ENCODE measurements around the gene GPR35. TPM values are rescaled to one million over a fixed set of nuclear protein-coding genes. Genes with fewer than 3 reads are reported as not detected.

Gene GPR35
- polyA plus RNA-seq, 1 of the 3 experiments (the other 2 are of a cell fraction) = 1.2 TPM

GRCh38 chr2:240670402-240670801, 45.1 kb downstream of the GPR35 start:
- Histone ChIP-seq H3K36me3 (replicated peaks in 1 of 2; ENCODE audit: control insufficient read depth in 1 of 2, insufficient read depth in 2 of 2, low read length in 1 of 2) (no peaks in the 10 kb centered on the region), H3K27ac (ENCODE audit: low read depth in 2 of 2, low read length in 1 of 2) (no peak overlapping the region), H3K4me3 (ENCODE audit: low read depth in 2 of 2, low read length in 1 of 2) (no peak overlapping the region), H3K9ac (no peak overlapping the region), H3K79me2 (ENCODE audit: insufficient read depth) (no peaks in the 10 kb centered on the region), H3K4me2 (no peak overlapping the region), H3F3A (replicated peaks; ENCODE audit: insufficient read depth) (no peaks in the 10 kb centered on the region), H4K20me1 (ENCODE audit: insufficient read depth) (no peaks in the 10 kb centered on the region), H3K4me1 (ENCODE audit: control insufficient read depth in 1 of 2, insufficient read depth in 2 of 2, low read depth in 1 of 2, low read length in 1 of 2) (peaks cover 0 to 2% of the 10 kb centered on the region in 2 experiments; a peak in 1 of 4 replicates), H2AFZ (ENCODE audit: low read depth) (no peak overlapping the region), H3K9me2 (no peaks in the 10 kb centered on the region), H3K27me3 (ENCODE audit: insufficient read depth) (no peaks in the 10 kb centered on the region; the same call in 1 of the 2 replicates), H3K9me3 (no peaks in the 10 kb centered on the region)
- DNase-seq = no peak
- no peak for TF ChIP-seq CHD2 (IDR thresholded peaks at IDR 0.05; ENCODE audit: low read length, partially characterized antibody)
- no peak for TF ChIP-seq IRF3 (IDR thresholded peaks at IDR 0.05; ENCODE audit: low read depth, low read length)
- TF ChIP-seq FOSL2 (IDR thresholded peaks at IDR 0.05; ENCODE audit: borderline replicate concordance, low read depth) = no peak
- TF ChIP-seq TEAD4 (IDR thresholded peaks at IDR 0.05; ENCODE audit: borderline replicate concordance, insufficient read depth) = no peak
- TF ChIP-seq MEF2A (IDR thresholded peaks at IDR 0.05; ENCODE audit: borderline replicate concordance, low read depth) = no peak
- TF ChIP-seq GATA2 (CRISPR knock-in tag; IDR thresholded peaks at IDR 0.05) = no peak
- TF ChIP-seq SMC3 (IDR thresholded peaks at IDR 0.05; ENCODE audit: low read depth, low read length) = no peak
- no peak for TF ChIP-seq NFIC (IDR thresholded peaks at IDR 0.05; ENCODE audit: borderline replicate concordance)
- TF ChIP-seq RCOR1 (IDR thresholded peaks at IDR 0.05; ENCODE audit: low read length) = no peak
- no peak for TF ChIP-seq JUND (IDR thresholded peaks at IDR 0.05)
- TF ChIP-seq GABPA (IDR thresholded peaks at IDR 0.05; ENCODE audit: low read depth) = no peak
- TF ChIP-seq RFX5 (IDR thresholded peaks at IDR 0.05; ENCODE audit: low read length) = no peak
- no peak for TF ChIP-seq ELF1 (IDR thresholded peaks at IDR 0.05)
- TF ChIP-seq RAD21 (IDR thresholded peaks at IDR 0.05; ENCODE audit: low read length) = no peak
- TF ChIP-seq CTCF (IDR thresholded peaks at IDR 0.05) = no peak
- TF ChIP-seq EP300 (IDR thresholded peaks at IDR 0.05; ENCODE audit: borderline replicate concordance in 1 of 2, low read depth in 1 of 2, low read length in 1 of 2) = no peak
- TF ChIP-seq SIN3A (IDR thresholded peaks at IDR 0.05; ENCODE audit: borderline replicate concordance, low read depth, low read length) = no peak
- no peak for TF ChIP-seq NRF1 (IDR thresholded peaks at IDR 0.05; ENCODE audit: low read depth, low read length)
- no peak for TF ChIP-seq PBX3 (IDR thresholded peaks at IDR 0.05)
- no peak for TF ChIP-seq TAF1 (IDR thresholded peaks at IDR 0.05; ENCODE audit: borderline replicate concordance, low read depth, low read length)
- whole genome bisulfite sequencing (ENCODE audit: low lambda C conversion rate) = 51% methylated on average over 7 of the region's 7 CpGs
- ChIA-PET CTCF (interaction anchor here (0.6 kb wide), 1 partner anchor 30 kb away, joined by 4 read pairs; no protein-coding TSS in a partner anchor), POLR2A (no interaction called here)

Data from SK-N-SH (cell line).